Lung (tissue), 12 donors: ENCODE measurements around the gene GRHPR. TPM values are rescaled to one million over a fixed set of nuclear protein-coding genes. Genes with fewer than 3 reads are reported as not detected.

ENCODE experiments used
- ATAC-seq: fragments of 200-7000 bp; cut with Tn5 transposase; one replicate; pipeline ENCODE4 v1.9.1; 2020; ENCODE audit warnings: moderate number of reproducible peaks; ENCODE audit not compliant: insufficient read depth, low FRiP score
- DNase-seq, 3 donors: peaks; one replicate each; pipeline ENCODE4 v3.0.0-alpha.2; 2013 to 2017
- H3K27ac ChIP-seq, 2 donors: one replicate each; pipeline ENCODE4 v1.5.1; 2013; ENCODE audit warnings: mild to moderate bottlenecking in 2 of 2, moderate library complexity in 2 of 2, control low read depth in 1 of 2, inconsistent platforms in 1 of 2, low read depth in 1 of 2, low read length in 1 of 2
- H3K27me3 ChIP-seq, 3 donors: one replicate each; pipeline ENCODE4 v1.5.1; 2013; ENCODE audit warnings: low read length in 2 of 3; ENCODE audit not compliant: control insufficient read depth in 3 of 3, insufficient read depth in 3 of 3
- H3K36me3 ChIP-seq, 4 donors: one replicate each; pipeline ENCODE4 v1.5.1; 2013; ENCODE audit warnings: low read length in 4 of 4, mild to moderate bottlenecking in 1 of 4, moderate library complexity in 1 of 4; ENCODE audit not compliant: control insufficient read depth in 4 of 4, insufficient read depth in 4 of 4
- H3K4me1 ChIP-seq, 5 donors: one replicate each; pipeline ENCODE4 v1.5.1; 2013; ENCODE audit warnings: low read length in 5 of 5, mild to moderate bottlenecking in 2 of 5, moderate library complexity in 1 of 5; ENCODE audit not compliant: control insufficient read depth in 5 of 5, insufficient read depth in 5 of 5
- H3K4me3 ChIP-seq: one replicate; pipeline ENCODE4 v1.5.1; 2013; ENCODE audit warnings: mild to moderate bottlenecking, control low read depth, moderate library complexity
- H3K9ac ChIP-seq, 2 donors: one replicate each; pipeline ENCODE4 v1.5.1; 2013; ENCODE audit warnings: low read length in 2 of 2, control low read depth in 1 of 2; ENCODE audit not compliant: insufficient read depth in 1 of 2
- H3K9me3 ChIP-seq, 4 donors: one replicate each; pipeline ENCODE4 v1.5.1; 2013; ENCODE audit warnings: low read length in 3 of 4, mild to moderate bottlenecking in 1 of 4, moderate library complexity in 1 of 4; ENCODE audit not compliant: control insufficient read depth in 4 of 4, insufficient read depth in 3 of 4
- CTCF ChIP-seq: IDR thresholded peaks from 2 replicates; pipeline ENCODE4 v1.5.1; 2012; ENCODE audit warnings: mild to moderate bottlenecking; ENCODE audit errors: control extremely low read depth, extremely low read depth
- WGBS, 2 donors: extraction: QIAGEN DNeasy Blood & Tissue Kit; methylation state at CpG; one replicate each; pipeline ENCODE4 v1.1.7; 2013; 5-methylcytosine and 5-hydroxymethylcytosine counted together
- polyA plus RNA-seq, 2 donors: library from polyadenylated mRNA; stranded (reverse); fragments of 200-250 nt; gene quantifications; one replicate each; pipeline ENCODE4 v1.2.1, GENCODE V29; 2013
- total RNA-seq, 2 donors: library from RNA; depleted of rRNA in 1 of 2; stranded (reverse); fragments of >200 nt in 1 of 2; gene quantifications; one replicate each; pipeline ENCODE4 v1.2.1, GENCODE V29; 2014 to 2021
- donor health status: control.
- donor health status: control.
- donor health status: Bipolar disorder and iron deficiency.
- donor health status: healthy.
- donor health status: DM: yes; HTN: yes; CAD: no.

Gene GRHPR
- total and polyA plus RNA-seq, 4 donors, result 55.5 to 98.9 (median 73.5) TPM

- no peaks in the 10 kb centered on the region for H3K9me3 ChIP-seq
- DNase-seq (no peak), ATAC-seq (no peak)
- peaks cover 0 to 23% (median 14%) of the 10 kb centered on the region in 5 donors for H3K4me1 ChIP-seq
- H3K36me3 ChIP-seq, result peaks cover 0 to 22% (median 11%) of the 10 kb centered on the region in 4 donors
- H3K4me3 ChIP-seq, result peak overlapping the region; percentile 8
- no peak for TF ChIP-seq CTCF
- H3K27ac ChIP-seq, result no peak overlapping the region
- no peaks in the 10 kb centered on the region for H3K27me3 ChIP-seq
- peak overlapping the region; percentile 73 to 74 for H3K9ac ChIP-seq
- WGBS, 2 donors, result 70 to 86% methylated on average over 2 of the region's 2 CpGs
These were observed 1.0 kb downstream of the GRHPR start for GRCh38 chr9:37423508-37423907.

- peaks cover 0 to 23% (median 14%) of the 10 kb centered on the region in 5 donors for H3K4me1 ChIP-seq
- H3K27me3 ChIP-seq, result no peaks in the 10 kb centered on the region
- WGBS, 2 donors, result 79 to 87% methylated on average over 8 of the region's 8 CpGs
- no peak overlapping the region for H3K4me3 ChIP-seq
- peaks cover 0 to 29% (median 11%) of the 10 kb centered on the region in 4 donors for H3K36me3 ChIP-seq
- ATAC-seq (no peak), DNase-seq (no peak)
- H3K27ac ChIP-seq, result no peak overlapping the region
- H3K9me3 ChIP-seq, result no peaks in the 10 kb centered on the region
- TF ChIP-seq CTCF, result no peak
- no peak overlapping the region for H3K9ac ChIP-seq
These were observed 1.7 kb downstream of the GRHPR start for GRCh38 chr9:37424204-37424685.

- Histone ChIP-seq H3K9ac (no peak overlapping the region), H3K27me3 (no peaks in the 10 kb centered on the region), H3K4me3 (no peak overlapping the region), H3K9me3 (no peaks in the 10 kb centered on the region), H3K27ac (no peak overlapping the region), H3K4me1 (peaks cover 0 to 23% (median 14%) of the 10 kb centered on the region in 5 donors), H3K36me3 (peaks cover 0 to 32% (median 11%) of the 10 kb centered on the region in 4 donors)
- no peak for DNase-seq
- no peak for TF ChIP-seq CTCF
- no peak for ATAC-seq
- 88 to 92% methylated on average over 16 to 18 of the region's 18 CpGs for WGBS, 2 donors
These were observed 2.3 kb downstream of the GRHPR start for GRCh38 chr9:37424686-37425297.
